ENCODE measurements around the gene ITPKB.

Gene ITPKB

DNA sequence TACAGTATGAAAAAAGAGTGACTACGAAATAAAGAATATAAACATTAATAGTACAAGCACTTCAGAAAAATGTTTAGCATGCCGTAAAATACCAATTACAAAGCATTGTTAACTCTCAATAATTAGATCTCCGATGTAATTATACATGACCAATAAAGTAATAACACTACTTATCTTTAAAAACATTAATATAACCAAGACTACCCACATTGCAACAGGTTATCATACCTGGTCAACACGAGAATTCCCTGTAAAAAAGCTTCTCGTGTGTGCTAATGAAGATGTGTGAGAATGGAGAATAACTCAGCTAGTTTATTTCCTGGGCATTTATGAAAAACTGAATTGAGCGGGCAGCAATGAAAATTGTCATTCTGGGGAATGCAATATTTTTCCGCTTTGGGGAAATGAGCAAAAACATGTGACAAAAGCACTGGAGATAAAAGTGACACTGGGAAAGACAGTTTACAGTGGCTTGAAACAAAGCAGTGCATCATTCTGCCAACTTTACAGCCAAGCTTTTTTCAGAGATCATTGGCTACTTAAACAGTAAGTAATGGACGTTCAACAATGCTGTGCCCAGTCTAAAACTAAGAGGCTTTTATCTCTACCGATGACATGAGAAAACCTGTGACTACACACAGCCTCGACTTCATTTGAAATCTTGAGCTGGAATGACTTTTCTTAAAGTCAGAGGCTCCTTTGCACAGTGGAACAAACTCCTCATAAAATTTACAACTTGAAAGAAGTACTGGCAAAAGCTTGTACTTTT lies 34.7 kb downstream of the ITPKB start:
- no peak for DNase-seq (ENCODE audit: low spot score)

DNA sequence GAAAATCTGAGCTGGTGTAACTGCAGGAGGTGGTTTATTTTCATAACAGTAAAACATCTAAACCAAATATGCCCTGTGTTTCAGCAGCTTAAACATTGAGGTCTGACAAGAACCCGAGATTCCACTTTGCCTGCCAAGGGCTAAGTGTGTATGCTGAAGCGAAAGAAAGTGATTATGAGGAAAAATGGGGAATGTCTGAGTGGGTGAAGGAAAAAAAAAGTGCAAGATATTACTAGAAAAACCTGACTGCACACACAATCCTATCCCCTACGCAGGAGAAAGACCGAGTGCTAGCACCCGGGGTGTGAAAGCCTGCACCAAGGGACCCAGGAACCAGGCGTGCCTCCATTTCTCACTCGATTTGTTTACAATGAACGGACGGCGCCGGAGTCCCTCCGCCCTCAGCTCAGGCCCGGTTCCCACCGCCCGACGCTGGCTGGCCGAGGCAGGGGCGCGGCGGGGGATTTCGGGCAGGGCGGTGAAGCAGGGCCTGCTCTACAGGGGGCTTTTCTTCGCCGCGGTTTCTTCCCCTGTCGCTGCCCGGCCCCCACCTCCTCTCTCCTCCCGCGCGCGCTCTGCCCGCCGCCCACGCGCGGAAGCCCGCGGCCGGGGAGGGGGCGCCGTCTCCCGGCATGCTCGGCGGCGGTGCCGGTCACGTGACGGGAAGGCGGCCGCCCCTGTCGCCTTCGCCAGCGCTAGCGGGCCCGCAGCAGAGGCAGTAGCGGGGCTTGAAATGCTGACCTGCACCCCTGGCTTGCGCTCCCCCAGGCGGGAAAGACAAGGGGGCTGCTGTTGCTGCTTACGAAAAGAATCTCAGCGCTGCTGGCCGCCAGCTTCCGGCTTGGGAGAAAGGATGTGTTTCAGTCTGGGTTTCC lies 35.9 kb downstream of the ITPKB start:
- peak; percentile 93 for DNase-seq (ENCODE audit: low spot score)

DNA sequence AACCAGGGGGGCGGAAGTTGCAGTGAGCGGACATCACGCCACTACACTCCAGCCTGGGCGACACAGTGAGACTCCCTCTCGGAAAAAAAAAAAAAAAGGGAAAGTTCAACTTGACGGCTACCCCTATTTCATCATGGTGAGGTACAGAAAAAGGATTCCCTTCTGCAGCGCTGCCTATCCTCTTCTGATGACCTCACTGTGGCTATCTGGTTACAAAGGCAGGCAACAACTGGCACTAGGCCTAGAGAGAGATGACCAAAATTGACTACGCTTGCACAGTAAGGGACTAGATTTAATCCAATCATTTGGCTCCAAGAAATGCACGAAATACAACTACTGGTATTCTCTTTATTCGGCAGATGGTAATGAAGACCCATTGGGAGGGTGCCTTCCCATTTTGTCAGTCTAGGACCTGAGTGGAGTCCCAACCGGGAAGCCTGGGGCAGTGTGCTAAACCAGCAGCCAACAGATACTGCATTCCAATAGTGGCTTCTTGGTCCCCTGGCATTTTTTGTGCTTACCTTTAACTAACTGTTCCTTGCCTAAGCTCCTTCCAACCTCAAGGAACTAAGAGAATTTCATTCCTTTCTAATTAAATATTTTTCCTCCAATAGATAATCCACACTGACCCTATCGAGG lies 36.6 kb downstream of the ITPKB start:
- DNase-seq (ENCODE audit: low spot score): no peak

DNA sequence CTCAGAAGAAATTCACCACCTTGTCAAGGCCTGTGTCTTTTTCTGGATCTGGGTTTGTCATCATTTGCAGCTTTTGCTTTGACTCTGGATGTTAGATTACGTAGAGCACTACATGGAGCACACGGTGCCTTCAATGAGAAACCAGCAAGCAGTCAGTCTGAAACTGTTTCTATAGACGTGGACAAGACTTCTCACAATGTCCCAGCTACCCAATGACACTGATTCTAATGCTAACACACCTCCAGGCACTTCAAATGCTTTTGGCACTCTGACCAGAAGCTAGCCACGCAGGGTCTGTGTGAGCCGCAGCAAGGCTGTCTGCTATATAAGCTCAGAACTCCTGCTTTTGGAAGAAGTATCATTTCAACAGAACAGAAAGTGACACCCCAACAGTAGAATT lies 38.2 kb downstream of the ITPKB start:
- DNase-seq (ENCODE audit: low spot score): no peak

DNA sequence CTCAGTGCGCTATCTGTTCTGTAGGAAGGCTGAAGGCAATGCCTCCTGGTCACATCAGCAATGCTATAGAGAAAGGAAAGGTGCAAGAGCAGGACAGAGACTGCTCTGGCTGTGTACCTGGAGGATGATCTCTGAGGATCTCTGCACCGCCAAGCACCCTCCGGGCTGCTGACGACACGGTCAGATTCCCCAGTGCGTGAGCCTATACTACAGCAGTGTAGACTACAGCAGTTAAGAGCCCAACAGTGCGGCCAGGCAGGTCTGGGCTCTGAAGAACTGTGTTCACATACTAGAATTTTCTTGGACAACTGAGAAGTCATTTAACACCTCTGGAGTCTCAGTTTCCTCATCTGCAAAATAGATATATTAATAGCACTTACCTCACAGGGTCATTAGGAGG lies 39.9 kb downstream of the ITPKB start:
- DNase-seq (ENCODE audit: low spot score): no peak

DNA sequence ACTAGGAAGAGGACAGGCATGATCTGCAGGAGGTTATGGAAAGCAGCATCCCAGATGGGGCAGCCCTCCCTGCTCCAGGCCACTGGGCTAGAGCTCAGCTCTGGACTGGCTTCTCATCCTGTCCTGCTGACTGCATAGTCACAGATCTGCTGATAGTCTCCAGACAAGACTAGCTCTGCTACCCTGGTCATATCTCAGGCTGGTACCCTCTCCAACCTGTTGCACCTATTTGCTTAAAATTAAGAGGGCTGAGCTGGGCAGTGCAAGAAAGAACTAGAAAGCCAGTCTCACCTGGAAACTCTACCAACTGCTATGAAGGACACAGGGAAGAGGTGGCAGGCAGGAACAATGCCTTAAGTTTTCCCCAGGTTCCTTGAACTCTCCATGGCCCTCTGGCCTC lies 40.4 kb downstream of the ITPKB start:
- DNase-seq (ENCODE audit: low spot score): no peak

DNA sequence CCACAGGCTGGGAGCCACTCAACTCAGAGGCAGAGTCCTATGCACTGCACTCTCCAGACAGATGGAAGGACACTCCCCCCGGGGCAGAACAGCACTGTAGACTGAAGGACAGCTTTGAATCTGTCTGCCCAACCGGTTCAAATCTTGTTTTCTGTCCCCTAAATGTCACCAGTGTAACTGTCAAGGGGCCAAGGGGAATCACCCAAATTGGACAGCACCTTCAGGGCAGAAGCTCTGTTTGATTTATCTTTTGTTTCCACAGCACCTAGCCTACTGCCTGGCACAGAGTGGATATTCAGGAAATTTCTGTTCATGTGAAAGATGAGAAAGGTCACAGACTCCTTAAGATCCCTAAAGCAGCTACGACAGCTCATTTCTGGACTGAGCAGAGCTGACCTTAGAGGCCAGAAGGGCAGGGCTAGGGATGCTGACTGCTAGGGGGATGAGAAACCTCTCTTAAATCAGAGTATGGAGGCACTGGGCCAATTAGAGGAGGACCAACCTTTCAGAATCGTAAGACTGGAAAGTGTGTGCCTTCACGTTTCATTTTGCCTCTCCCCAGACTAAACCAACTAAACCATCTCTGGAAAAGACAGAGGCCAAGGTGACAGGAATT lies 41.0 kb downstream of the ITPKB start:
- no peak for DNase-seq (ENCODE audit: low spot score)

DNA sequence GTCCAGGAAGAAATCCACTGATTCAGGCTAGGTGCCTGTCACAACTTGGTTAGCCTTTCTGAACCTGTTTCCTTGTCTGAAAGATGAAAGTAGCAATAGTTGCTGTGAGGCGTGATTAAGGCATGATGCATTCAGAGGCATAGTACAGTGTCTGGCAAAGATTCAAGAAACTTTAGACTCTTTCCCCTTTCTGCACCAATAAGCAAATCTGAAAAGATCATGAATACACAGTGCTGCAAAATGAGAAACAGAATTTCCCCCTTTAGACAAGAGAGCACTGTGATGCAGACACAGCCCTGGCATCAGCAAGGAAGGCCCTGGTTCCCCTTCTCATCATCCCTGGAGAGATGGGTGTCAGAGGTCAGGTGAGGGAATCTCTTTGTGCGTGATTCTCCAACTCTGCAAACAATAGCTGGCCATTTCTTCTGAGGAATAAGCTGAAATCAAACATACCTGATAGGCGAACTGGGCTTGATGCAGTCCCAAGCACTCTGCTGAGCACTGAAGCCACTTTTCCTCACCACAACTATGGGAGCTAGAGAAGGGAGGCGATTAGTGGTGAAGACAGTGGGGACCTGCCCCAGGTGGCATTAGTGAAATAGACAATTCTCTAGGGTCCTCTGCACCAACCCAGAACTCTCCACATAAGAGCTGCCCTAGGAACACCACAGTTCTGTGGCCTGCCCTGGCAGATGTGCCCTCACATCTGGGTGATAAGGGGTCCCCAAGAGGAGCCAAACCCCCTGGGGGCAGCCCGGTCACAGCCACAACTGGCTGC lies 41.7 kb downstream of the ITPKB start:
- no peak for DNase-seq (ENCODE audit: low spot score)

DNA sequence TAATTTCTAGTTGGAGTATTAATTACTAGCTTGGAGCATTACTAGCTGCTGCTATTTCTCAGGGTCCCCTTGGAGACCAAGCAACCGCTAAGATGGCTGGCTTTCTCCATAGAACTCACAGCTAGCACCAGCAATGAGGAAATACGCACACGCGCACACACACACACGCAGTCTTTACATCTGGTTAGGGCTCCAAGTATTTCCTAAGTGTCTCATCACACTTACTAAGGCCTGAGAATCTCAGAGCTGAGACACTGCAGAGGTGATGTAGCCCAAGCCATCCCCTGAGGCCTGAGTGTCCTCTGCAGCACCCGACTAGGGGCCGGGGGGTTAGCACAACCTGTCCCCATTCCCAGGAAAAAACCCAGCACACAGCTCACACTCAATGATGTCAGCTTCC lies 42.5 kb downstream of the ITPKB start:
- no peak for DNase-seq (ENCODE audit: low spot score)

DNA sequence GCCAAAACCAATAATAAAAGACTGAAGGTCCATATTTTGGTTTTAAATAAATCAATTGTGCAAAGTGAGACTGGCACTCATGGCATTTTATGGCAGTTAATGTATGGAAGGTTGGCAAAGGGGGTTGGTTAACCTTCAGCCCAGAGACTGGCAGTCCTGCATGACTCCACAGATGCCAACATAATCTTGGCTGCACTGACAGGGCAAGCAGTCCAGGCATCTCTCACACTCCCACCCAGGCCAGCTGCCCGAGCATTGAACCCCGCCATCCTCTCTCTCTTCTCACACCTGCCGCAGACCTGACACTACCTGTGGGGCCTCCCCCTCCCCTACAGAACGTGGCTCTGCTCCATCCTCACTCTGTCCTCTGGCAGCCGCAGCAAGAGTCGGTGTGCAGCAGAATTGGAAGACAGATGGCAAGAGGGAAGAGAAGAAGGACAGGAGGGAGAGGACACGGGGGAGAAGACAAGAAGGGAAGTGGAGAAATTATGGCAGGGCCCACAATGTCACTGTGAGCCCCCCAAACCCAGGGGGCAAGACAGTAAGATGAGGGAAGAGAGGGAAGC lies 43.7 kb downstream of the ITPKB start:
- DNase-seq (ENCODE audit: low spot score): no peak

DNA sequence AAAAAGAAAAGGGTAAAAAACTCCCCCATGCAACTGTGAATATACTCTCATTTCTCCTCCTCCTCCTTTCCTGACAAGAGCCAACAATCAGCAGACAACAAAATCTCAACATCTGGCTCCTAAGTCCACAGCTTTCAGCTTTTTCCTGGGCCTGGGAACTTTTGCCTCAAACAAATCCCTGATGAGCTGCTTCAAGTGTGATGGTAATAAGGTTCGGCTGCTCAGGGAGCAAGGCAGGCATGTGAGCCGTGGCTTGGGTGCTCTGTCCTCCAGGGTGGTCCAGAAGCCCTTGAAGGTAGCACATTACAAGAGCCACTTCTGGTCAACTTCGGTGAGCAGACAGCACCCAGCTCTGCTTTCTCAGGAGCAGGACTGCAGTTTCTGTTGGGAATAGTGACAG lies 46.3 kb downstream of the ITPKB start:
- DNase-seq (ENCODE audit: low spot score): no peak

DNA sequence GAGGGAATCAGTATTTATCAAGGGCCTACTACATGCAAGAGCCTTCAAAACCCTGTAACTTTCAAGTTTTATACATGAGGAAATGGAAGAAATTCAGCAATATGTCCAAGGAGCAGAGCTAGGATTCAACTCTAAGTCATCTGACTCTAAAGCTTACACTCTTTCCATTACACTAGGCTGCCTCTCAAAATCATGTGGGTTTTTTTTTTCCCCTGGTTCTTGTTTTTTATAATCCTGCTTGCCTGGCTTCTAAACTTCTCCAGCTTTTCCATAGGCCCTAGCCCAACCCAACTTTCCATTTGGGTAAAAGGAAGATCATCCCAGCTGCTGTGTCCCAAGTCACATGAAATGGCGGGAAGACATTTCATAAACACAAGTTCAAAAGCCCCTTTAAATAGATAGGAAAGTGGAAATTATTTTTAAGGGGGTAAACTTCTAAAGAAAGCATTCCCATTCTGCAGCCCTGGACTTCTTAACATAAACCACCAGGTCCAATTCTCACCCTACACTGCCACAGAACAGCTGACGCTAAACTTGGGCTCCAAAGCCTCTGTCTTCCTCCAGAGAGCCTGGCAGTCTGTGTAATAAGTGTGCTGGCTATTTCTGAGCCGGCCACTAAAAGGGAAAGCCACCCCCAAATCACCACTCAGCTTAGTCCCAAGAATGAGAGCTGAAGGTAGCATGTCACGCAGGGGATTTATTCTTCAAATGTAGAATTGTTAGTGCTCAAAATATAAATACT lies 46.9 kb downstream of the ITPKB start:
- no peak for DNase-seq (ENCODE audit: low spot score)

DNA sequence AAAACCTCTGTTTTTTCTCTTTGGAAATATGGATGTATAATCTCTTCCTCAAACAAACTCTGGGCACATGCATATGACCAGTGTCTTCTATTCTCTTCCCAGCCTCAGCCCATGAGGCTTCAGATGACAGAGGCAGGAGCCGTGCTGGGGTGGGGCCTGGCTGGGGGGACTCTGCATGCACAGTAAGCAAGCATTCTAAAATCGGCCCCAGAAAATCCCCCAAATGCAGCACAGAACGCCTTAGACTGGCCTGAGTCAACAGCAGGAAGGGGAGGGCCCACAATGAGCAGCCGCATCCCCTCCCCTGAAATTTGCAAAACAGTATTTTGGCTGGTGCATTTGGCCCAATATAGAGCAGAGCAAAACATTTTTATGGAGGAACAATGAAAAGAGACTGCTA lies 47.8 kb downstream of the ITPKB start:
- DNase-seq (ENCODE audit: low spot score): no peak

DNA sequence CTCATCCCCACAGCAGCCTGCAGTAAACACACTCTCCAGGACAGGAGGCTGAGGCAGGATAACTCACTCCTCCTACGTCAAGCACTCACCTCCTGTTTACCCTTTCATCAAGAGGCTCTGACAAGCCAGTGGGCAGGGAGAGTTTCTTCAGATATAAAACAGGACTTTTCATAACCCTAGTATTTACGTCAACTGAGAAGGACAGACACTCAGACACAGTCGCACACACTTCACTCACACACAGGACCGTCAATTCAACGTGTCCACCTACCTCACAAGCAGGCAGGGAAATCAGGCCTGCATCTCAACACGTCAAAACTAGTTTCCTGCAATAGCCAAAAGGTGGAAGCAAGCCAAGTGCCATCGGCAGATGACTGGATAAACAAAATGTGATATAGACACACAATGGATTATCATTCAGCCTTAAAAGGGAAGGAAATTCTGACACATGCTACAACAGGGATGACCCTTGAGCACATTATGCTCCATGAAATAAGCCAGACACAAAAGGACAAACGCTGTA lies 48.6 kb downstream of the ITPKB start:
- DNase-seq (ENCODE audit: low spot score): no peak

DNA sequence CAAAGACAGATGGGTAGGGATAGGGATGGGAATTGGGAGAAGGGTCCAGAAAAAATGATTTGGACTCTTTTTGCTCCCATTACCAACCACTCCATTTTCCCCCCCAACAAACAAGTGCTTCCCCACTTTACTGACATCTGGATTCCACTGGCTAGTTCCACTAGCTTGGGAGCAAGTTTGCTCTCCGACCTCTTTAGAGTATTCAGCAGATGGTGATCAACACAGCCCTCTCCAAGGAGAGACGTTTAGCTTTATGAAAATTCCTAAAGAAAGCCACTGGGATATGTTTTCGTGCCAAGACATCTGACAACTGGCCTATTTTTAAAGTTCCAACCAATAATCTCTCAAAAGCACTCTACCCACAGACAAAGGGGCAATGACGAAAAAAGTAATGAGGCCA lies 50.3 kb downstream of the ITPKB start:
- no peak for DNase-seq (ENCODE audit: low spot score)

DNA sequence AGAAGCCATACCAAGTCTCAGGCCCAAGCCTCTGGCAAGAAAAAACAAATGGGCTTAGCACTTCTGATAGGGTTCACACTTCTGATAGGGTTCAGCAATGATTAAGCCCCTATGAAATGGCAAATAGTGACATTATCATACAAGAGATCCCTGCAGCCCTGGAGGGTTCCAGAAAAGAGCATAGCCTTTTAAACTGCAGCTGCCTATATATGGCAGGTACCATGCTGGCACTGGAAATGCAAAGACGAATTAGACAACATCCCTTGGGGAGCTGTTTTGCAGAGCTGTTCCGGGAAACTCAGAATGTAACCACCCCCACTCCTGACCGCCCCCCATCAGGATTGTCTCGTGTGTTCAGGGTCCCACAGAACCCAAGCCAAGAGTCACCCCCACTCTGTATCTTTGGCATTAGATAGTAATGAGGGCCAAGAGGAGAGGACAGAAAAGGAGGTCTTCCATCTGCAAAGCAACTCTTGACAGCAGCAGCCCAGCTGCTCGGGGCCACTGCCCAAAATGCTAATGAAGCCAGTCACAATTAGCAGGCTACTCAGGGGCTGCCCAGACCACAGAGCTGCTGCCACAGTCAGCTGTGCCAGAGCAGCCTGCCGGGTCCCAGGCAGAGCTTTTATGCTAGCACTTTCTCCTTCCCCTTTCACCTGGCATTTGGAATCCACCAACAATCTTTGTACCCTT lies 50.9 kb downstream of the ITPKB start:
- peak; percentile 43 for DNase-seq (ENCODE audit: low spot score)

DNA sequence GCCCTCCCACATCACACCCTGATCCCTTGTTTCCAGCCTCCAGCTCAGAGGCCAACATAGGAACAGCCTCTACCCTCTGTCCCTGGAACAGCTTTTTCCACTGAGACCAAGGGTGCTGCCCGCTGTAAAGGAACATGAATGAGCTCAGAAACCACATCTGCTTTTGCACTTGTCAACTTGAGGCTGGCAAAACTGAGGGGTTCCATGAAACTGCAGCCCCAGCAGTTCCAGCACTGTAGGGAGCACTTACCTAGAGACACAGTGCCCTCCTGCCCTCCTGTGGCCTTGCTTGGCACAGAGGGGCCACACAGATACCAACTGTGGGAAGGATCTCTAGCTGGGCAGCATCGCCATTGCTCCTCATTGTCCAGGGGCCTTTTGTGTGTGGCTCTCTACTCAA lies 51.7 kb downstream of the ITPKB start:
- no peak for DNase-seq (ENCODE audit: low spot score)

DNA sequence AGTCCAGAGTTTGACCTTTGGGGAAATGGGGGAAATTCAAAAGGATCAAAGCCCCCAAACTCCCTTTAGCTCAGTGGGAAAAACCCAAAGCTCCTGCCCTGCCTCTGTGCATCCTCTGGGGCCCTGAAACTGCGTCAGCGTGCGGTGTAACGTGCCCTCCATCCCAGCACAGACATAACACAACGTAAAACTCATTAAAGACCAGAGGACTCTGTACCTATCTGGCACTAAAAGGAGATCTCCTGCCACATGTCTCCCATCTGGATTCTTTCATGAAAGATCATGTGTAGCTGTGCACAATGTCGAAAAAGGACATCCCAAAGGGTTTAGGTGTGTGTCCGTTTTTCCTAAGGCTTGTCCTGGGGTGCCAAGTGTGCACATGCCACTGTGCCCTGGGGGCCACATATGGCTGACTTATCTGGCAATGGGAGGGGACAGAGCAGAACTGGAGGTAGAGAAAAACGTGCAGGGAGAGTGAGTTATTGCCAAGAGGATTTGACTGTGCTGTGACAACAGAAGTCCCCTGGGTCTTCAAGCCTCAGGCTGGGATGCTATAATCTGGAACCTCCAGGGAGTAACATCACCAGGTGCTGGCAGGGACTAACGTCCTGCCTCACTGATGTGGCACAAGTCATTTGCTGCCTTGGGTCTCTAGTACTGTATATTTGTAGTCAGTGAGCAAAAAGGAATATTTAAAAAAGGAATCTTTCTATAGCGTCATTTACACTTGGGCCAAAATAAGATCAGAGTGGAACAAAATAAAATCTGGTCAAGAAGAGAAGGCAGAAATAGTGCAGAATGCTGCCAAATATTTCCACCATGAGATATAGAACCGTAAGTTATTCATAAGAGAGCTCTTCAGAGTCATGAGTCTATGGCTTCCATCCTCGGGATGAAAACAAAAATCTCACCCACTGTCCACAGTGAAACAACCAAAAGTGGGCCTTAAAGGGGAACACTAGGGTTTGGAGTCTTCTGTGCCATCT lies 52.3 kb downstream of the ITPKB start:
- no peak for DNase-seq (ENCODE audit: low spot score)
